RWPE2 (cell line): ENCODE results near the gene RNF112.

Experiments
- ATAC-seq: fragments of 200-7000 bp; cut with Tn5 transposase; 3 replicates; pipeline ENCODE4 v1.9.1; 2021; ENCODE audit warnings: low read depth
- DNase-seq: peaks from one replicate; pipeline ENCODE4 v3.0.0-alpha.2; 2020; ENCODE audit warnings: low spot score
- H3K27ac ChIP-seq: fragments of 450-650 bp; 2 replicates; pipeline ENCODE4 v1.5.1; 2017; ENCODE audit warnings: mild to moderate bottlenecking; ENCODE audit not compliant: poor library complexity, severe bottlenecking
- H3K27me3 ChIP-seq: fragments of 250-450 bp; sonication (Bioruptor Pico); 2 replicates; pipeline ENCODE4 v1.5.1; 2021; ENCODE audit warnings: mild to moderate bottlenecking, moderate library complexity; ENCODE audit not compliant: insufficient read depth, poor library complexity, severe bottlenecking
- H3K36me3 ChIP-seq: fragments of 250-450 bp; sonication (Bioruptor Pico); 2 replicates; pipeline ENCODE4 v1.5.1; 2020; ENCODE audit warnings: low read depth, mild to moderate bottlenecking, moderate library complexity
- H3K4me1 ChIP-seq: fragments of 250-450 bp; sonication (Bioruptor Pico); 2 replicates; pipeline ENCODE4 v1.5.1; 2021; ENCODE audit warnings: mild to moderate bottlenecking, moderate library complexity; ENCODE audit not compliant: insufficient read depth, poor library complexity, severe bottlenecking
- H3K4me3 ChIP-seq: fragments of 250-450 bp; sonication (Bioruptor Pico); 2 replicates; pipeline ENCODE4 v1.5.1; 2021; ENCODE audit warnings: mild to moderate bottlenecking, moderate library complexity; ENCODE audit not compliant: severe bottlenecking
- H3K9me3 ChIP-seq: fragments of 250-450 bp; sonication (Bioruptor Pico); 2 replicates; pipeline ENCODE4 v1.5.1; 2021; ENCODE audit warnings: mild to moderate bottlenecking, moderate library complexity; ENCODE audit not compliant: severe bottlenecking
- TF ChIP-seq, protein P1 (sequence below): fragments of 450-650 bp; IDR thresholded peaks from one replicate; pipeline ENCODE4 v1.5.1; 2017; ENCODE audit warnings: mild to moderate bottlenecking, moderate library complexity; ENCODE audit not compliant: poor library complexity, severe bottlenecking

RNF112 gene

DNA sequence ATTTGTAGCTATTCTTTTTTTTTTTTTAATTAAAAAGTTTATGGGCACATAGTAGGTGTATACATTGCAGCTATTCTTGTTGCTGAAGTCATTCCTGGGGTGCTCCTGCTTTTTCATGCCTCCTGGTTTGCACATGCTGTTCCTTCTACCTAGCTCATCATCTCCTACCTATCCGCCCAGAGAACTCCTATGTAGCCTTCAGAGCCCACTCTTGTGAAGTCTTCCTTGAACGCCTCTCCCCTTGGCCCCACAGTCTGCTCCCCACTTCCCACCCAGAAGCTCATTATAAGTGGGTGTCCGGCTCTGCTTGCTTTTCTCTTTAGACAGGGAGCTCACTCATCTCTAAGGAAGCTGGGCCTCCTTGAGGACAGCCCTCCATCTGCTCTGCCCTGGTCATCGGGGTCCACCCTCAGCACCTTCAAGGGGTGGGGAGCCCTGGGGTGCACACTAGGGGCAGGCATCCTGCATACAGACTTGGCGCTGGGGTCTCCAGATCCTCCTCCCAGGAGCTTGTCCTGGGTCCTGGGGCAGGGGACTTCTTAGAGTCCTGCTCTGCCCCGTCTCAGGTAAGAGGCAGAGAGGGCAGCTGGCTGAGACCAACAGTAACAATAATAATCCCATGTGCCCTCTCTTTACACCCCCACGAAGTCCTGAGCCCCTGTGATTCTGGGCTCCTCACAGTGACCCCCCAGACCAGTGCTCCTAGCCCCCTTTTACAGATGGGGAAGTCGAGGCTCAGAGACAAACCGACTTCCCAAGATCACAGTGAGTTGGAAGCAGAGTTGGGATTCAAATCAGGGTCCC, 45.0 kb upstream of the RNF112 start:
- Histone ChIP-seq H3K4me3 (no peak overlapping the region), H3K27ac (no peak overlapping the region), H3K9me3 (no peaks in the 10 kb centered on the region), H3K27me3 (no peaks in the 10 kb centered on the region), H3K4me1 (no peaks in the 10 kb centered on the region), H3K36me3 (no peaks in the 10 kb centered on the region)
- TF ChIP-seq, protein P1, sequence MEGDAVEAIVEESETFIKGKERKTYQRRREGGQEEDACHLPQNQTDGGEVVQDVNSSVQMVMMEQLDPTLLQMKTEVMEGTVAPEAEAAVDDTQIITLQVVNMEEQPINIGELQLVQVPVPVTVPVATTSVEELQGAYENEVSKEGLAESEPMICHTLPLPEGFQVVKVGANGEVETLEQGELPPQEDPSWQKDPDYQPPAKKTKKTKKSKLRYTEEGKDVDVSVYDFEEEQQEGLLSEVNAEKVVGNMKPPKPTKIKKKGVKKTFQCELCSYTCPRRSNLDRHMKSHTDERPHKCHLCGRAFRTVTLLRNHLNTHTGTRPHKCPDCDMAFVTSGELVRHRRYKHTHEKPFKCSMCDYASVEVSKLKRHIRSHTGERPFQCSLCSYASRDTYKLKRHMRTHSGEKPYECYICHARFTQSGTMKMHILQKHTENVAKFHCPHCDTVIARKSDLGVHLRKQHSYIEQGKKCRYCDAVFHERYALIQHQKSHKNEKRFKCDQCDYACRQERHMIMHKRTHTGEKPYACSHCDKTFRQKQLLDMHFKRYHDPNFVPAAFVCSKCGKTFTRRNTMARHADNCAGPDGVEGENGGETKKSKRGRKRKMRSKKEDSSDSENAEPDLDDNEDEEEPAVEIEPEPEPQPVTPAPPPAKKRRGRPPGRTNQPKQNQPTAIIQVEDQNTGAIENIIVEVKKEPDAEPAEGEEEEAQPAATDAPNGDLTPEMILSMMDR = no peak
- ATAC-seq (no peak), DNase-seq (peak; percentile 27)

DNA sequence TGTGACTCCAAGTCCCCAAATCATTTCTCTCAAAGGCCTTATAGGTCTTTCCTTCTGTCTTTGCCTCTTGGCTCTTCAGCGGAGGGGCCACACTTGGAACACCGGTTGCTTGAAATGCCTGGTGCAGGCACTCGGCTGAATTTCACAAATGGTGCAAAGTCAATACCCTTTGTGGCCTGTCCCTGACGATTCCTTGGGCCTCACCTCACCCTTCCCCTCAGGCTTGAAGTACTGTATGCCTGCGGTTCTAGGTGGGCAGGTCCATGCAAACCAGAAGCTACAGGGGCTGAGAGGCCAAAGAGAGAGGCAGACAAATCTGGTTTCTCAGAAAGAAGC, 44.4 kb upstream of the RNF112 start:
- H3K27me3 ChIP-seq = no peaks in the 10 kb centered on the region

DNA sequence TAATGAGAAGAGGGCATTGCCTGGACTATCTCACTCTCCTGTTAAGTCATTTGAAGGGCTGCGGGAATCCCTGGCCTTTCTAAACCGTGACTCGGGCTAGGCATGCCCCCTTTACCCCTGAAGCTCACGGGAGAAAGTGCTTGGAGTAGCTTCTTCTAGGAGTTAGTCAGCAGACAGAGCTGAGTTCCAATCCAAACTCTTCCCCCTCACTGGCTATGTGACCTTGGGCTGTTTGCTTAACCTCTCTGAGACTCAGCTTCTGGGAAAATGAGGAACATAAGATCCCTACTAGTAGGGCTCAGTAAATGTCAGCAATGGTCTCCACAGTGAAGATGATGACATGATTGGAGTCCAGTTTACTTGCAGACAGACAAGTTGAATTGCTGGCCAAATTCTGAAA, 42.8 kb upstream of the RNF112 start:
- Histone ChIP-seq H3K4me1 (no peaks in the 10 kb centered on the region), H3K27me3 (no peaks in the 10 kb centered on the region)
- no peak for ATAC-seq

More for the DNA sequence above, 44.4 kb upstream of the RNF112 start:
- H3K4me3 ChIP-seq = no peak overlapping the region
- DNase-seq = peak; percentile 23
- TF ChIP-seq, protein P1 = no peak
- ATAC-seq = no peak
- no peaks in the 10 kb centered on the region for H3K9me3 ChIP-seq
- H3K27ac ChIP-seq = no peak overlapping the region
- no peaks in the 10 kb centered on the region for H3K36me3 ChIP-seq
- no peaks in the 10 kb centered on the region for H3K4me1 ChIP-seq

DNA sequence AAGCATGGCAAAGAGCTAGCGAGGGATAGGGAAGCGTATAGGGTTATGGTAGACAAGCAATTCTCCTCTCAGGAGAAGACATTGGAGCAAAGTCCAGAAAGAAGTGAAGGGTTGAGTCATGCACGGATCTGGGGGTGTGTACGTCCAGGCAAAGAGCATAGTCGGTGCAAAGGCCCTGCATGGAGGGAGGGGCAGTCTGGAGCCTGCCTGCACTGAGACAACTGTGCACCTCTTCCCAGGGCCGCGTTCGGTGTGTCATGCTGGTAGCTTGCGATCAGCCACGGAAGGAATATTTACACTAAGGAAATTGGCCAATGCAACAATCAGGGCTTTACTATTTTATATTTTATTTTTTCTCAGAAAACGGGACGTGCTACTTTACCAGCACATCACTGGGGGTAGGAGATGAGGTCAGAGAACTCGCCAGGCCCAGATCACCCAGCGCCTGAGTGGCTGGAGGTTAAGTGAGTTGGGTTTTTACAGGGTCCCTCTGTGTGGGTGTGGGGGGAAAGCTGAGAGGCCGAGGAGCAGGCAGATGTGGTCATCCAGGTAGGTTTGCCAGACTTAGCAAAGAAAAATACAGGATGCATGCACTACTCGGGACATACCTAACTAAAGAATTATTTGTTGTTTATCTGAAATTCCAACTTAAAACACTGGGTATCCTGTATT, 41.8 kb upstream of the RNF112 start:
- Histone ChIP-seq H3K4me3 (no peak overlapping the region), H3K36me3 (no peaks in the 10 kb centered on the region), H3K9me3 (no peaks in the 10 kb centered on the region), H3K27ac (no peak overlapping the region), H3K27me3 (no peaks in the 10 kb centered on the region), H3K4me1 (no peaks in the 10 kb centered on the region)
- ATAC-seq (no peak), DNase-seq (peak; percentile 38)
- TF ChIP-seq, protein P1 = no peak

More for the DNA sequence above, 42.8 kb upstream of the RNF112 start:
- Histone ChIP-seq H3K36me3 (no peaks in the 10 kb centered on the region), H3K4me3 (no peak overlapping the region), H3K9me3 (no peaks in the 10 kb centered on the region), H3K27ac (no peak overlapping the region)
- DNase-seq = no peak
- TF ChIP-seq, protein P1 = no peak
